22Rv1 (cell line): ENCODE results near the gene PCCA.

Experiments used
- ZFX ChIP-seq: fragments of 450-650 bp; IDR thresholded peaks from 2 replicates; pipeline ENCODE4 v1.6.1; 2017; ENCODE audit warnings: antibody characterized with exemption, borderline replicate concordance
- TF ChIP-seq, protein P1 (sequence below): fragments of 450-650 bp; IDR thresholded peaks from 2 replicates; pipeline ENCODE4 v1.5.1; 2017; ENCODE audit warnings: mild to moderate bottlenecking

DNA sequence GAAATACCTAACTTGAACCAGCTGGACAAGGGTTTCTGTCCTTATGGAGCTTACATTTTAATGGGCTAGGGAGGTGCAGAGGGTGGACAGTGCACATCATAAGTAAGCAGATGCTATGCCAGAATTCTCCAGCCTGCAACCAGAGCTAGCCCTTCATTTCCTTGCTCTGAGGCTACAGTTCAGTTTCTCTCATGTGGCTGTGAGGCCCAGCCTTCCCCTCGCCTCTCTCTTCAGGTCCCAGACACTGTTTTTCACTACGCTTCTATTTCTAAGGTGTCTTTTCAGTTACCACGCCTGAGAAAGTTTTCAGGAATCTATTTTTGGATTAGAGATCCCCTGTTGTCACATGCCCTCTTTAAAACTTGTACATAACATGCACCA lies 141.9 kb downstream of the PCCA start:
- TF ChIP-seq, protein P1, sequence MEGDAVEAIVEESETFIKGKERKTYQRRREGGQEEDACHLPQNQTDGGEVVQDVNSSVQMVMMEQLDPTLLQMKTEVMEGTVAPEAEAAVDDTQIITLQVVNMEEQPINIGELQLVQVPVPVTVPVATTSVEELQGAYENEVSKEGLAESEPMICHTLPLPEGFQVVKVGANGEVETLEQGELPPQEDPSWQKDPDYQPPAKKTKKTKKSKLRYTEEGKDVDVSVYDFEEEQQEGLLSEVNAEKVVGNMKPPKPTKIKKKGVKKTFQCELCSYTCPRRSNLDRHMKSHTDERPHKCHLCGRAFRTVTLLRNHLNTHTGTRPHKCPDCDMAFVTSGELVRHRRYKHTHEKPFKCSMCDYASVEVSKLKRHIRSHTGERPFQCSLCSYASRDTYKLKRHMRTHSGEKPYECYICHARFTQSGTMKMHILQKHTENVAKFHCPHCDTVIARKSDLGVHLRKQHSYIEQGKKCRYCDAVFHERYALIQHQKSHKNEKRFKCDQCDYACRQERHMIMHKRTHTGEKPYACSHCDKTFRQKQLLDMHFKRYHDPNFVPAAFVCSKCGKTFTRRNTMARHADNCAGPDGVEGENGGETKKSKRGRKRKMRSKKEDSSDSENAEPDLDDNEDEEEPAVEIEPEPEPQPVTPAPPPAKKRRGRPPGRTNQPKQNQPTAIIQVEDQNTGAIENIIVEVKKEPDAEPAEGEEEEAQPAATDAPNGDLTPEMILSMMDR = no peak
- no peak for TF ChIP-seq ZFX
